ENCODE data around the gene PAM.

The PAM gene

DNA sequence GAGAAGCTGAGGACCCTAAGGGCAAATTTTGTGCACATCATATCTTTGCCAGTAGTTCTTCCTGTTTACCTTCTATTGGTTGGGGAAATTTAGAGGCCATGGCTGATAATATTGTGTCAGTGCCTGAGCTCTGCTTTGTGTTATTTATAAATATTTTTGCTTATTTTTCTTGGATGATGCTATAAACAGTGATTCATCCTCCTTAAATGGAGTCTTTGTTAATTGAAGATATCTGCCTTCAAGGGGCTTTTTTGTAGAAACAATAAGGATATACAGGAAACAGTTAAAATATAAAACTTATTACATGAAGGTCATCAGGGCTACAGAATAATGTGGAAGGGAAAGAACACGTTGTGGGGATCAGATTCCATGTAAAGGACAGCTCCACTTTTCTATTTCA is 78.0 kb downstream of the PAM start:
- Mint-ChIP-seq H3K27me3 (no peaks in the 10 kb centered on the region), H3K9me3 (no peaks in the 10 kb centered on the region), H3K27ac (no peak overlapping the region), H3K36me3 (ENCODE audit: low read depth) (peaks cover 14% of the 10 kb centered on the region), H3K4me3 (no peak overlapping the region), H3K4me1 (ENCODE audit: low read depth) (peaks cover 30% of the 10 kb centered on the region)

DNA sequence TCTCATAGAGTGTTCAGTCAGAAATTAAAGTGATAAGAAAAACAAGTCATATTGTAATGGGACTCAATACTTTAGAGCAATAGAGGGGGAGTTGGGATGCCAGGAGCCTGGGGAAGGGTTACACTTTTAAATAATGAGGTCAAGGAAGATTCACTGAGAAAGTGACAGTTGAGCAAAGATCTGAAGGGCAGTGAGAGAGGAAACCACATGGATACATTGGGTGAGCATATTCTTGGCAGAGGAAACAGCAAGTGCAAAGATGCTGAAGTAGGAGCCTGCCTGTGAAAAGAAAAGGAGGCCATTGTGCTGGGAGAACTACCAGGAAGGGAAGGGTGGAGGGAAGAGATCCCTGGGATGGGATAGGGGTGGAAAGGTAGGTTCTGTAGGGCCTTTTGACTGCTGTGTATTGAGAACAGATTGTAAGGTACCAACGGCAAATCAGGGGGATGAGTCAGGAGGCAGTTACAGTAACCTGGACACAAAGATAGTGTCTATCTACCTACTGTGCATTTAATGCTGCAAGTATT is 79.4 kb downstream of the PAM start:
- no peak overlapping the region for H3K4me3 Mint-ChIP-seq
- no peaks in the 10 kb centered on the region for H3K27me3 Mint-ChIP-seq
- peaks cover 9% of the 10 kb centered on the region for H3K36me3 Mint-ChIP-seq (ENCODE audit: low read depth)
- H3K9me3 Mint-ChIP-seq = no peaks in the 10 kb centered on the region
- no peak overlapping the region for H3K27ac Mint-ChIP-seq
- H3K4me1 Mint-ChIP-seq (ENCODE audit: low read depth) = peaks cover 30% of the 10 kb centered on the region

DNA sequence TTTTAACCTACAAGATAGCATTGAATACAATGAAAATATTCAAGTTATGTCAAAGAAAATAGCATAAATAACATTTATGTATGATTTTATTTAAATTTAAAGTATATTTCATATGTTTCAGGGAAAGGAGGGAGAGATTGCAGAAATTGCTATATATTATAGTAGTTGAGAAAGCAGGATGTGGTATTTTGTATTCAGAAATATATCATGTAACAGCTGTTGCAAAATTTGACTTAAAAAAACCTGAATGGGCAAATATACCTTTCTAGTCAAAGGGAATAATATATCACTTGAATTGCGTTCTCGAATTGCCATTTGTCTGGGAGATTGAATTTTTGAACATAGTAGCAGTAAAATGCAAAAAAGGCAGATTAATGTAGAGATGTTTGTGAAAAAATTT is 80.6 kb downstream of the PAM start:
- Mint-ChIP-seq H3K27ac (no peak overlapping the region), H3K9me3 (no peaks in the 10 kb centered on the region), H3K36me3 (ENCODE audit: low read depth) (peaks cover 10% of the 10 kb centered on the region), H3K4me3 (no peak overlapping the region), H3K4me1 (ENCODE audit: low read depth) (peaks cover 26% of the 10 kb centered on the region), H3K27me3 (no peaks in the 10 kb centered on the region)

DNA sequence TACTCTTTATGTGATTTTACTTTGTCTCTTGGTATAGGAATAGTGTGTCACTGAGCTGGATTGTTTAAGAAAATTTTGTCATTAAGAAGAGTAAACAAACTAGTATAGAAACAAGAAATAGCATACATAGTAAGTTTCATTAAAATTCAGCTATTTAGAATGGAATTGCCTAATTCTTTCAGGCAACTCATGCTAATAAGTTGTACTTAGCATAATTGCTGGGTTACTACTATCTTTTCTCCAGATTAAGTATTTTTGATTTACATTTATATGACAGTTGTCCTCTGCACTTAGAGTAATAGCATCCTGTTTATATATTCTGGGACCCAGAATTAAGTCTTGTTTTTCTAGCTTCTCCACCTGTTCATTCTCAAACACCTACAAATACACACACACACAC is 85.9 kb downstream of the PAM start:
- Mint-ChIP-seq H3K4me3 (no peak overlapping the region), H3K27me3 (no peaks in the 10 kb centered on the region), H3K27ac (no peak overlapping the region), H3K4me1 (ENCODE audit: low read depth) (peaks cover 11% of the 10 kb centered on the region), H3K9me3 (no peaks in the 10 kb centered on the region), H3K36me3 (ENCODE audit: low read depth) (peaks cover 22% of the 10 kb centered on the region)

DNA sequence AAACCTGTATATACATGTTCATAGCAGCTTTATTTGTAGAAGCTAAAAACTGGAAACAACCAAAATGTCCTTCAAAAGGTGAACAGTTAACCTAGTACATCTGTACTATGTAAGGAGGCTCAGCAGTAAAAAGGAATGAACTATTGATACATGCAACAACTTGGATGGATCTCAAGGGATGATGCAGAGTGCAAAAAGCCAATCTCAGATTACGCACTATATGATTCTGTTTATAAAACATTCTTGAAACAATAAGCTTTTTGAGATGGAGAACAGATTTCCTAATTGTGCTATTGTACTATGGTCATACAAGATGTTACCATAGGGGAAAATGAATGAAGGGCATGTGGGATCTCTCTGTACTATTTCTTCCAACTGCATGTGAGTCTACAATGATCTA is 88.9 kb downstream of the PAM start:
- no peaks in the 10 kb centered on the region for H3K9me3 Mint-ChIP-seq
- H3K4me1 Mint-ChIP-seq (ENCODE audit: low read depth) = no peaks in the 10 kb centered on the region
- H3K4me3 Mint-ChIP-seq = no peak overlapping the region
- peaks cover 35% of the 10 kb centered on the region for H3K36me3 Mint-ChIP-seq (ENCODE audit: low read depth)
- H3K27ac Mint-ChIP-seq = no peak overlapping the region
- H3K27me3 Mint-ChIP-seq = no peaks in the 10 kb centered on the region

DNA sequence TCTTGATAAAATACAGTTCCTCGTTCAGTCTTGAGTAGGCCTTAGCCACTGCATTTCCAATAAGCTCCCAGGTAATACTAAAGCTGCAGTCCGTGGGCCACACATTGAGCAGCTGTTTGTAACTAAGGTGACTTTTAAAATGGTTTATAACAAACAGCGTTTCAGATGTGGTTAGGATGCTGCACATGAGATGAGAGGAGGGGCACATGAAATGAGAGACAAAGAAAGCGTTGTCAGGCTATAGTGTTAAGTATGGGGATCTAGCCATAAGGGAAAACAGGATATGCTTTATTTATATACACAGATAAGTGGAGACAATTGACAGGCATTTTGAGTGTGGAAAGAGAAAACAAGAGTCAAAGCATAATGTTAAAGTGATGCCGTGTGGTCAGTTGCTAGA is 89.9 kb downstream of the PAM start:
- Mint-ChIP-seq H3K27ac (no peak overlapping the region), H3K4me3 (no peak overlapping the region), H3K4me1 (ENCODE audit: low read depth) (no peaks in the 10 kb centered on the region), H3K27me3 (no peaks in the 10 kb centered on the region), H3K9me3 (no peaks in the 10 kb centered on the region), H3K36me3 (ENCODE audit: low read depth) (peaks cover 35% of the 10 kb centered on the region)

DNA sequence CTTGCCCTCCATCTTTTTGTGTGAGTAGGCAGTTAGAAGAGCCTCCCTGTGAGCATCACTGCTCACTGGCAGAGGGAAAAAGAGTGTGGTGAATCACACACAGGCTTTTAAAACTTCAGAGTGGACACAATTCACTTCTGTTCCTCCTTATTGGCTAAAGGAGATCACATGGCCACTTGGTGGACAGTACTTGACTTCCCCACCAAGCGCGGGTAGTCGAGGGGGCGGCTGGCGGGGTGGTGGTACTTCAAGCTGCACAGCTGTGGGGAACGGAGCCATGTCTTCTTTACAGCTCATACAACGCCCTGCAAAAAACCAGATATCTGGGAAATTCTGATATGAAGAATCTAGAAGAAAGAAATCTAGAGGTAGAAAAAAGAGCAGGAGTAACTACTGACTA is 95.4 kb downstream of the PAM start:
- Mint-ChIP-seq H3K9me3 (no peaks in the 10 kb centered on the region), H3K4me1 (ENCODE audit: low read depth) (peaks cover 17% of the 10 kb centered on the region), H3K36me3 (ENCODE audit: low read depth) (peaks cover 18% of the 10 kb centered on the region), H3K4me3 (no peak overlapping the region), H3K27ac (no peak overlapping the region), H3K27me3 (no peaks in the 10 kb centered on the region)

DNA sequence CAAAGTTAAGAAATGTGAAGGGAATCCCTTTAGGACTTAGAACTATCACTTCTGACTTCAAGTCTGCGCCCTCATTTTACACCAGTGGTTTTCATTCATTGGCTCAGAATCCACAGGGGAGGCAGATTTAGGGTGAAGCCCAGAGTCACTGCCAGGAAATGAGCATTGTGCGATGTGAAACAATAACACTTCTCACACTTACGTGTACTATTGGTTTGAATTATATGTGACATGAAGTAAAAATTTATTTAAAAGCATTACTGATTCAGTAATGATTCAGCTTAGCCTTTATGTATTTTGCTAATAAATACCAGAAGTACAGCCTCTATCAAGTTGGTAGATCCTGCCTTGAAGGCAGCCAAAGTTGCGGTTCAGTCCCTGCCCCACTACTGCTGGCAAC is 98.6 kb downstream of the PAM start:
- Mint-ChIP-seq H3K4me1 (ENCODE audit: low read depth) (peaks cover 29% of the 10 kb centered on the region), H3K27ac (no peak overlapping the region)

DNA sequence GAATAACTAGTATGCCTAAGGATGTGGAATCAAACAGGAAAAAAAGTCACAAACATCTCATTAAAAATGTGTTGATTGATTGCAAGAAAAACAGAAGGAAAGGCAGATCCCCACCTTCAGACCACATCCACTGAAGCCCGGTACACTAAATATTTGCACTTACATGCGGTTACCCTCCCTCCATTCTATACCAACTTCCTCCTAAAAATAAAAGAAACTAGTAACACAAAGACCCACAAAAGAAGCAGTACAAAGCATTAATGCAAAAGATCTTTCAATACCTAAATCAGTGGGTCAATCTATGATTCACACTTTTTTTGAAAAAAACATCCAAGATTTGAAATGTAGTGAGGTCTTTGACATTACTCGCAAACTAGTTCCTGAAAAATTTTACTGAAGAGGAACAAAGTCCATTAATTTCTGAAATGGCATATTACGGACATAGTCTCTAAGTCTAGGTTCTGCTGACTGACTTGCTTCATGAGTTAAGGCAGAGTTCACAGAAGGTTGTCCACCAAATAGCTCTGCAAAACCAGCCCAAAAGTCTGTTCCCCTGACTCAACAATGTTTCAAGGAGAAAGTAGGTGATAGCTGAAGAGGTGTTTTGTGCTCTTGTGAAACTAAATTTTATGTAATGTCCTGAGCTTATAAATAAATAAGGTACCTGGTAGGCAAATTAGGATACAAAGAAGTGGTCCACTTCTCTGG is 100.7 kb downstream of the PAM start:
- Mint-ChIP-seq H3K27me3 (no peaks in the 10 kb centered on the region), H3K4me3 (no peak overlapping the region), H3K4me1 (ENCODE audit: low read depth) (peaks cover 32% of the 10 kb centered on the region), H3K36me3 (ENCODE audit: low read depth) (peaks cover 4% of the 10 kb centered on the region), H3K27ac (peak overlapping the region; percentile 31), H3K9me3 (peaks cover 7% of the 10 kb centered on the region)

More for the DNA sequence above, 98.6 kb downstream of the PAM start:
- Mint-ChIP-seq H3K4me3 (no peak overlapping the region), H3K9me3 (peaks cover 3% of the 10 kb centered on the region), H3K36me3 (ENCODE audit: low read depth) (peaks cover 2% of the 10 kb centered on the region), H3K27me3 (no peaks in the 10 kb centered on the region)

DNA sequence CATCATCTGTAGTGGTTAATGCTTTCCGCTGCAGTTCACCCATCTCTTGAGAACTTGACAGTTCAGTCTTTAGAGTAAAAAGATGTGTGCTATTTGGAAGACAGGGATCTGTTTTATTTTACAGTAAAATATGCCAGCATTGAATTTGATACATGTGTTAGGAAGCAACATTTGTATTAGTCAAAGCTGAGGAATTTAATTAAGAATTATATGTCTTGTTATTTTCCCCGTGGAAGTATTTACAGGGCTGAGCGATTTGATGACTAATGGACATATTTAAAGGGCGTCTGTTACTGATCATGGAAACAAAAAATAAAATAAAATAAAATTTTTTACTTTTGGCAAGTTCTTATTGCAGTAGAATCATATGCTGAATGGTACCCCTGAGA is 101.3 kb downstream of the PAM start:
- Mint-ChIP-seq H3K36me3 (ENCODE audit: low read depth) (peaks cover 4% of the 10 kb centered on the region), H3K9me3 (peaks cover 7% of the 10 kb centered on the region), H3K4me1 (ENCODE audit: low read depth) (peaks cover 32% of the 10 kb centered on the region), H3K27me3 (no peaks in the 10 kb centered on the region), H3K4me3 (no peak overlapping the region), H3K27ac (no peak overlapping the region)

DNA sequence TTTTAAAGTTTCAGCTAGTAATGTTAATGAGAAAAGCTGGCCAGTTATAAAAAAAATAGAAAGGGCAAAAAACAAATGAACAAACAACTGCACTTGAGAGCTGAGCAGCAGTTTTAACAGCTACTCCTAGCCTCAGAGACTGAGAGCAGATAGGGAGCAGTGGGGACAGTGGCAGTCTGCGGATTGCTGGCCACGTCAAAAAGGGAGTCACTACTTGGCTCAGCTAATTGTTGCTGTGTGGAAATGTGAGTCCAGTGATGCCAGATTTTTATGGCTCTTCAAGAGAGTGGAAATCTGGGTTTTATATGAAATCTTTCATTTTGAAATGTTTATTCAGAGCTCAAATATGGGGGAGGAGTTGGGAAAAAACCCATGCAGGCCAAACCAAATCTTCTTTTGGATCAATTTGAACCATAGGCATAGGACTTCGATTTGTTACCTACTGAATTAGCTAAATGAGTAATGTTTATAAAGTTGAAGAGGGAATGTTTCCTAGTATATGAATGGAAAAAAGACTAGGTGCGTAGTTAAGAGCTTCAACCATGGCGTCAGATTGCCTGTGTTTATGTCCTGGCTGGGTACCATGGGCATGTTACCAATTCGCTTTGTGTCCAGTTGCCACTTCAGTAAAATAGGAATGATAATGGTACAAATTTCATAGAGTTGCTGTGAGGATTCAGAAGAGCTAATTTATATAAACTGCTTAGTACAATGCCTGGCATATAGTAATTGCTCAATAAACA is 102.1 kb downstream of the PAM start:
- Mint-ChIP-seq H3K4me3 (no peak overlapping the region), H3K9me3 (peaks cover 7% of the 10 kb centered on the region), H3K27ac (no peak overlapping the region), H3K36me3 (ENCODE audit: low read depth) (peaks cover 4% of the 10 kb centered on the region), H3K4me1 (ENCODE audit: low read depth) (peaks cover 32% of the 10 kb centered on the region), H3K27me3 (no peaks in the 10 kb centered on the region)

DNA sequence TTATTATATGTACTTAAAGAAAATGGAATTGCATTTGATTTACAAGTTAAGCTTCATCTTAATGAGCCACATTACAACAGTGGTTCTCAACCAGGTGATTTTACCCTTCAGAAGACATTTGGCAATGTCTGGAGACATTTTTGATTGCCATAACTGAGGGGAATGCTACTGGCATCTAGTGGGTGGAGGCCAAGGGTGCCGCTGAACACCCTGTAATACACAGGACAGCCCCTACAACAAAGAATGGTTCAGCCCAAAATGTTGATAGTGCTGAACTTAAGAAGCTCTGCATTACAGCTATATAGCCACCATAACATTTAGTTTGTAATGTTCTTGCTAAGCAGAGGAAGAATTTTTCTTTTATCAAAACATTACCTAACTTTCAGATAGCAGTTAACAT is 103.1 kb downstream of the PAM start:
- H3K27me3 Mint-ChIP-seq = no peaks in the 10 kb centered on the region
- H3K9me3 Mint-ChIP-seq = peaks cover 7% of the 10 kb centered on the region
- no peak overlapping the region for H3K27ac Mint-ChIP-seq
- H3K4me1 Mint-ChIP-seq (ENCODE audit: low read depth) = peaks cover 29% of the 10 kb centered on the region
- H3K36me3 Mint-ChIP-seq (ENCODE audit: low read depth) = peaks cover 4% of the 10 kb centered on the region
- H3K4me3 Mint-ChIP-seq = no peak overlapping the region

DNA sequence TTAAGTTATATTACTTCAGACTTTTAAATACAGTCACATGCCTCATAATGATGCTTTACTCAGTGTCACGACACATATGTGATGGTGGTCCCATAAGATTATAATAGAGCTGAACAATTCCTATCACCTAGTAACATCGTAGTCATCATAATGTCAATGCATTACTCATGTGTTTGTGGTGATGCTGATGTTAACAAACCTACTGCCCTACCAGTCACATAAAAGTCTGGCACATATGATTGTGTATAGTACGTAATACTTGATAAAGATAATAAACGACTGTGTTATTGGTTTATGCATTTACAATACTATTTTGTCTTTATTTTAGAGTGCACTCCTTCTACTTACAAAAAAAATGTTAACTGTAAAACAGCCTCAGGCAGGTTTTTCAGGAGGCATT is 103.7 kb downstream of the PAM start:
- H3K9me3 Mint-ChIP-seq = peaks cover 7% of the 10 kb centered on the region

DNA sequence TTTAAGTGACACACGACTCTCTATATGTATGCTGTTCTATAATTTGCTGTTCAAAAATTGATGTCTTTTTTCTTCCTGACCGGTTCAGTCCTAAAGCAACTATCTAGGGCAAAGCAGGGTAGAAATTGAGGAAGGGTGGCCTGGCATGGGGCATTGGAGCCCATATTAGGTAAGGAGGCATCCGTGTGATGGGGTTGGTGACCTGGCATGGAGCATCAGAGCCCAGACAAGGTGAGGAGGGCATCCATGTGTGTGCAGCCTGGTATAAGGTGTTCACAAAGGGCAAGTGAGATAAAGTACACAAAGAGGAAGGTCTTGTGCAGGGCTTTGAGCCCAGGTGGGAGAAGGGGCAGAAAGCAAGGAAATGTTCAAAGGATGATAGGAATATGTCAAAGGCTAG is 104.9 kb downstream of the PAM start:
- Mint-ChIP-seq H3K4me1 (ENCODE audit: low read depth) (peaks cover 23% of the 10 kb centered on the region), H3K36me3 (ENCODE audit: low read depth) (peaks cover 4% of the 10 kb centered on the region), H3K4me3 (no peak overlapping the region), H3K27ac (no peak overlapping the region), H3K9me3 (peaks cover 7% of the 10 kb centered on the region), H3K27me3 (peaks cover 4% of the 10 kb centered on the region)

More for the DNA sequence above, 103.7 kb downstream of the PAM start:
- Mint-ChIP-seq H3K4me3 (no peak overlapping the region), H3K4me1 (ENCODE audit: low read depth) (peaks cover 29% of the 10 kb centered on the region), H3K27ac (no peak overlapping the region), H3K27me3 (no peaks in the 10 kb centered on the region), H3K36me3 (ENCODE audit: low read depth) (peaks cover 4% of the 10 kb centered on the region)

DNA sequence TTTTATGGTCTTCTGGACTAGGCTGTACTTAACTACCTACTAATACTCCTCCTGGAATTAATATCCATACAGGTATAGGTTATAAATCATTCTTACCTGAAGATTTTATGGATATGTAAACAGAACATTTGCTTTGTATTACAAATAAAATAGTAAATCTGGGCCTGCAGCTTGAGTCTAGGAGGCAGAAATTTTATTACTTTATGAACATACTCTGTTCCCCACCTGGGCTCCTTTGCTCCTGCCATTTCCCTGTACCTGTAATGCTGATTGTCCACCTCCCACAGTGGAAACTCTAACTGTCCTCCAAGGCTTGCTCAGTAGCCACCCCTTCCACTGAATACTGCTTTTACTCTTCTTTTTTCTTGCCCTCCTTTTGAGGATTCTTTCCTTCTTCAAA is 108.0 kb downstream of the PAM start:
- peaks cover 16% of the 10 kb centered on the region for H3K27me3 Mint-ChIP-seq
- H3K36me3 Mint-ChIP-seq (ENCODE audit: low read depth) = peaks cover 12% of the 10 kb centered on the region

More for the DNA sequence above, 108.0 kb downstream of the PAM start:
- peaks cover 4% of the 10 kb centered on the region for H3K9me3 Mint-ChIP-seq
- H3K27ac Mint-ChIP-seq = no peak overlapping the region
- H3K4me3 Mint-ChIP-seq = no peak overlapping the region
- H3K4me1 Mint-ChIP-seq (ENCODE audit: low read depth) = peaks cover 21% of the 10 kb centered on the region
